IMR-90 (cell line): ENCODE results near the gene ENTREP3.

ENCODE experiments used
- BHLHE40 ChIP-seq: fragments of 150-350 bp; IDR thresholded peaks from 2 replicates; pipeline ENCODE4 v1.6.1; 2016; ENCODE audit warnings: mild to moderate bottlenecking, low read depth, low read length
- CEBPB ChIP-seq: IDR thresholded peaks from 2 replicates; pipeline ENCODE4 v1.6.1; 2012; ENCODE audit warnings: low read depth, low read length, improper control_type of control experiment
- CHD1 ChIP-seq: IDR thresholded peaks from 2 replicates; pipeline ENCODE4 v1.6.1; 2012; ENCODE audit warnings: low read depth, low read length, improper control_type of control experiment
- CTCF ChIP-seq: conservative IDR thresholded peaks from 2 replicates; pipeline ENCODE4 v1.5.1; 2012; ENCODE audit warnings: mild to moderate bottlenecking, low read depth, low read length, improper control_type of control experiment
- MAFK ChIP-seq: IDR thresholded peaks from 2 replicates; pipeline ENCODE4 v1.6.1; 2012; ENCODE audit warnings: low read depth, low read length, improper control_type of control experiment
- MXI1 ChIP-seq: IDR thresholded peaks from 2 replicates; pipeline ENCODE4 v1.6.1; 2012; ENCODE audit warnings: low read depth, mild to moderate bottlenecking, low read length, moderate library complexity, borderline replicate concordance
- POLR2A ChIP-seq: IDR thresholded peaks from 2 replicates; pipeline ENCODE4 v1.6.1; 2012; ENCODE audit warnings: mild to moderate bottlenecking, low read depth, low read length
- RAD21 ChIP-seq: IDR thresholded peaks from 2 replicates; pipeline ENCODE4 v1.6.1; 2012; ENCODE audit warnings: low read length, improper control_type of control experiment
- RCOR1 ChIP-seq: IDR thresholded peaks from 2 replicates; pipeline ENCODE4 v1.6.1; 2012; ENCODE audit warnings: mild to moderate bottlenecking, low read length, improper control_type of control experiment; ENCODE audit not compliant: insufficient replicate concordance

GRCh38 chr1:155206891-155207805 is 48.1 kb downstream of the ENTREP3 start:
- peak; percentile 95 for TF ChIP-seq CTCF
- no peak for TF ChIP-seq CEBPB
- no peak for TF ChIP-seq MAFK
- TF ChIP-seq BHLHE40 = no peak
- TF ChIP-seq POLR2A = peak; percentile 21; the same call in 1 of the 2 replicates
- no peak for TF ChIP-seq CHD1
- TF ChIP-seq RCOR1 = no peak
- TF ChIP-seq MXI1 = no peak
- TF ChIP-seq RAD21 = peak; percentile 80
